Measurements from ENCODE around the gene IFI27L2. TPM values are rescaled to one million over a fixed set of nuclear protein-coding genes. Genes with fewer than 3 reads are reported as not detected.

IFI27L2 gene
- total RNA-seq, 1 donor from 2014 or later = 32.2 TPM

- Mint-ChIP-seq H3K4me3 (ENCODE audit: low read depth) (no peak overlapping the region), H3K9me3 (ENCODE audit: low read depth) (no peaks in the 10 kb centered on the region), H3K36me3 (ENCODE audit: insufficient read depth) (peaks cover 4% of the 10 kb centered on the region), H3K4me1 (ENCODE audit: low read depth) (peaks cover 5% of the 10 kb centered on the region), H3K27ac (no peak overlapping the region), H3K27me3 (no peaks in the 10 kb centered on the region)
- no peak for TF ChIP-seq CTCF (IDR thresholded peaks at IDR 0.05; ENCODE audit: unreplicated experiment)
- DNase-seq (ENCODE audit: low spot score, unreplicated experiment) = no peak
Observed at GRCh38 chr14:94103554-94104150, 25.8 kb downstream of the IFI27L2 start.

- TF ChIP-seq CTCF (IDR thresholded peaks at IDR 0.05; ENCODE audit: unreplicated experiment) = no peak
- Mint-ChIP-seq H3K27ac (no peak overlapping the region), H3K4me3 (ENCODE audit: low read depth) (no peak overlapping the region), H3K36me3 (ENCODE audit: insufficient read depth) (peaks cover 2% of the 10 kb centered on the region), H3K27me3 (no peaks in the 10 kb centered on the region), H3K4me1 (ENCODE audit: low read depth) (peaks cover 2% of the 10 kb centered on the region), H3K9me3 (ENCODE audit: low read depth) (no peaks in the 10 kb centered on the region)
- no peak for DNase-seq (ENCODE audit: low spot score, unreplicated experiment)
Observed at GRCh38 chr14:94102768-94103482, 26.5 kb downstream of the IFI27L2 start.

- peaks cover 2% of the 10 kb centered on the region for H3K4me1 Mint-ChIP-seq (ENCODE audit: low read depth)
- H3K27ac Mint-ChIP-seq = no peak overlapping the region
- H3K36me3 Mint-ChIP-seq (ENCODE audit: insufficient read depth) = peaks cover 2% of the 10 kb centered on the region
- TF ChIP-seq CTCF (IDR thresholded peaks at IDR 0.05; ENCODE audit: unreplicated experiment) = no peak
- no peaks in the 10 kb centered on the region for H3K27me3 Mint-ChIP-seq
- H3K4me3 Mint-ChIP-seq (ENCODE audit: low read depth) = no peak overlapping the region
- no peak for DNase-seq (ENCODE audit: low spot score, unreplicated experiment)
- no peaks in the 10 kb centered on the region for H3K9me3 Mint-ChIP-seq (ENCODE audit: low read depth)
Observed at GRCh38 chr14:94101748-94102147, 27.7 kb downstream of the IFI27L2 start.

- Mint-ChIP-seq H3K27me3 (no peaks in the 10 kb centered on the region), H3K27ac (no peak overlapping the region), H3K9me3 (ENCODE audit: low read depth) (no peaks in the 10 kb centered on the region), H3K4me1 (ENCODE audit: low read depth) (peaks cover 2% of the 10 kb centered on the region), H3K36me3 (ENCODE audit: insufficient read depth) (peaks cover 2% of the 10 kb centered on the region), H3K4me3 (ENCODE audit: low read depth) (no peak overlapping the region)
- no peak for TF ChIP-seq CTCF (IDR thresholded peaks at IDR 0.05; ENCODE audit: unreplicated experiment)
- DNase-seq (ENCODE audit: low spot score, unreplicated experiment) = no peak
Observed at GRCh38 chr14:94100847-94101246, 28.6 kb downstream of the IFI27L2 start.

GRCh38 chr14:94099006-94099405, 30.4 kb downstream of the IFI27L2 start:
- no peak for TF ChIP-seq CTCF (IDR thresholded peaks at IDR 0.05; ENCODE audit: unreplicated experiment)
- no peaks in the 10 kb centered on the region for H3K27me3 Mint-ChIP-seq
- H3K9me3 Mint-ChIP-seq (ENCODE audit: low read depth) = no peaks in the 10 kb centered on the region
- H3K4me1 Mint-ChIP-seq (ENCODE audit: low read depth) = peaks cover 2% of the 10 kb centered on the region
- no peak for DNase-seq (ENCODE audit: low spot score, unreplicated experiment)
- H3K27ac Mint-ChIP-seq = no peak overlapping the region
- H3K4me3 Mint-ChIP-seq (ENCODE audit: low read depth) = no peak overlapping the region
- H3K36me3 Mint-ChIP-seq (ENCODE audit: insufficient read depth) = peaks cover 2% of the 10 kb centered on the region
